BLaER1 treated with 17β-estradiol and CSF1 and Interleukin-3, amounts not matched to agents 10 nM and 100 nM (cell line): ENCODE results near the gene LAS1L.
"Not testable (repeated sequence)": the region's sequence is repeated elsewhere in the genome, so short reads cannot be mapped to it uniquely, and the experiment has no call there.

Source experiments
- H3K27ac ChIP-seq, 11 experiments: shearing (Covaris generic); formaldehyde crosslinking; 2 replicates each; pipeline ENCODE4 v1.8.1; 2022
- H3K27me3 ChIP-seq, 11 experiments: shearing (Covaris generic); formaldehyde crosslinking; 2 replicates each; pipeline ENCODE4 v1.8.1; 2022
- H3K36me3 ChIP-seq, 11 experiments: shearing (Covaris generic); formaldehyde crosslinking; 2 replicates each; pipeline ENCODE4 v1.8.1; 2022
- H3K4me1 ChIP-seq, 10 experiments: shearing (Covaris generic); formaldehyde crosslinking; 2 replicates each; pipeline ENCODE4 v1.8.1; 2022
- H3K4me2 ChIP-seq, 11 experiments: shearing (Covaris generic); formaldehyde crosslinking; 2 replicates each; pipeline ENCODE4 v1.8.1; 2022
- H3K4me3 ChIP-seq, 10 experiments: shearing (Covaris generic); formaldehyde crosslinking; 2 replicates each; pipeline ENCODE4 v1.8.1; 2022
- H3K9ac ChIP-seq, 11 experiments: shearing (Covaris generic); formaldehyde crosslinking; 2 replicates each; pipeline ENCODE4 v1.8.1; 2022
- H3K9me3 ChIP-seq, 11 experiments: shearing (Covaris generic); formaldehyde crosslinking; replicated peaks in 1 of 11; 2 replicates each; pipeline ENCODE4 v1.8.1; 2022
- H4K20me1 ChIP-seq, 11 experiments: shearing (Covaris generic); formaldehyde crosslinking; 2 replicates each; pipeline ENCODE4 v1.8.1; 2022
- Cebpa-rat ChIP-seq, 11 experiments: shearing (Covaris generic); IDR thresholded peaks; 2 replicates each; pipeline ENCODE4 v1.8.1; 2022

The LAS1L gene

DNA sequence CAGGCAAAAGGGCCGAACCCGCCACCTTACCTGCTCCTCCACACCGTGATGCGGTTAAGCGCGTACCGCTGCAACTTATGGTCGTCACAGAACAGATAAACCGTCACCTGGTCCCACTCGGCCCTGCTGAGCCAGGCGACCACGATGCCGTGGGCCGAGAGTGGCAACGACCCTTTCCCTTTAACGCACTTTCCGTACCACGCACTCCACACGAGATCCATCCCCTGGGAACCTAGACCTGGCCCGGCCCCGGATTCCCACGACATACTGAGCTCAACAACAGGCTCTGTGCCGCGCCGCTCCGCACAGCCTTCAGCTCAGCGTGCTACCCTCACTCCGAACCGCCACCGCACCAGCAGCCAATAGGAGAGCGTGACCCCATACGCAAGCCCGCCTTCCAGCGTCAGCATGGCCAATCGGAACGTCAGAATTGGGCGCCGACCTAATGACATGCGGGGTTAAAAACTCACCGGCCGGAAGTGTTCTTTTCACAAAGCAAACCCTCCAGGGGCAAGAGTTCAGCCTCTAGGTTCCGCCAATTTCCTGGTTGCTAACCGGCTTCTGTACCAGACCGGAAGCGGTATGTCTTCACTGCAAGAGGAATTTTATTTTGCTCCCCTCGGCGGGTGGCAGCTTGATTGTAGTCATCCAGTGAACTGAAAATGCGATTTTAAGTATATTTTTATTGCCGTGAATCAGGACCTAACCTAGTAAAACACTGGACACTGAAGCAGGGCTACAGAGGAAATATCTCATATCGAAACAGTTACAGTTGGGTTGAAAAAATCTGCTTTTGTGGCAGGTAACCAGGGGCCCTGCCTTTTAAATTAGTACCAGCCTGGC, at the start of gene LAS1L:
LAS1L (minus strand) TSS at position 338 of the 843 bp plus-strand sequence; CDS start at position 266, 72 bp downstream.
- Histone ChIP-seq H3K9ac (peak within 1 kb of the TSS; percentile 79 to 92 (median 83)), H3K36me3 (peaks cover 20 to 35% (median 28%) of the 10 kb centered on the region in 11 experiments; a peak in 20 of 22 replicates), H3K9me3 (peaks cover 0 to 9% (median 0%) of the 10 kb centered on the region in 11 experiments; a peak in 5 of 22 replicates), H3K27ac (peak within 1 kb of the TSS; percentile 61 to 89 (median 80); a peak in 21 of 22 replicates), H4K20me1 (peaks cover 0 to 40% (median 16%) of the 10 kb centered on the region in 11 experiments; a peak in 16 of 22 replicates), H3K4me3 (peak within 1 kb of the TSS; percentile 74 to 85 (median 80)), H3K27me3 (peaks cover 49 to 81% (median 74%) of the 10 kb centered on the region in 11 experiments; a peak in 21 of 22 replicates), H3K4me2 (peak within 1 kb of the TSS; percentile 78 to 92 (median 86)), H3K4me1 (peaks cover 8 to 16% (median 12%) of the 10 kb centered on the region in 10 experiments; a peak in 17 of 20 replicates)
- TF ChIP-seq Cebpa-rat (IDR thresholded peaks at IDR 0.05): no peak

DNA sequence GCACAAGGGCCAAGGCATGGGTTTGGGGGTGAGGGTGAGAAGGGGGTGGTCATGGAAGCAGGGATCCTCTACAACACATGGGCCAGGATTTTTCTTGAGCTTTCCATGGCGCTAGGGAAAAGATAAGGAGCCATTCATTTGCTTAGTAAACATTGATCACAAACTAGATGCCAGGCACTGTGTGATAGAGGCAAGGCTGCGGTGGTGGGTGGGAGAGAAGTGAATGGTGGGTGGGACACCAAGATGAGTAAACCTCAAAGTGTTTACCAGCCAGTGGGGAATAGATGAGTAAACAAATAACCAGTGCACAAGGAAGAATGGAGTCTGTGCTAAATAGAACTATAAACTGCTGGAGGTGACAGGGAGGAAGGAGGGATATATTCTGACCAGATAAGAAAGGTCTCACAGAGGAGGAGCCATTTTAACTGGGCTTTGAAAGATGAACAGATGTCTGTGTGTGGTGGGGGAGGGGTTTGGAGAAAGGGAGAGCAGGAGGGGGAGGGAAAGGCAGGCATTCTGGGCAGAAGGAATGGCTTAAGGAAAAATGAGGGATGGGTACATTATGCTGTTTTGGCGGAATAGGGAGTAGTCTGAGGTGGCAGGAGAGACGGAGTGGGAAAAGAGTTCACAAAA, 48.0 kb upstream of the LAS1L start:
- peaks cover 0 to 18% (median 7%) of the 10 kb centered on the region in 10 experiments; a peak in 10 of 20 replicates for H3K4me1 ChIP-seq
- no peak for TF ChIP-seq Cebpa-rat (IDR thresholded peaks at IDR 0.05)
- no peaks in the 10 kb centered on the region for H3K9me3 ChIP-seq
- no peaks in the 10 kb centered on the region for H3K36me3 ChIP-seq
- peaks cover 32 to 58% (median 51%) of the 10 kb centered on the region in 11 experiments for H3K27me3 ChIP-seq
- peak overlapping the region in 3 of 11 experiments; percentile 23 to 36 (median 24); a peak in 2 of 22 replicates for H3K27ac ChIP-seq
- no peaks in the 10 kb centered on the region; a peak in 1 of 22 replicates for H4K20me1 ChIP-seq
- H3K4me2 ChIP-seq: peak overlapping the region in 5 of 11 experiments; percentile 16 to 61 (median 32); a peak in 8 of 22 replicates
- H3K9ac ChIP-seq: 0 out of 22 replicates have a peak overlapping the region, but pooled peaks of 1 of the 11 experiments have one; percentile 0
- H3K4me3 ChIP-seq: no peak overlapping the region

DNA sequence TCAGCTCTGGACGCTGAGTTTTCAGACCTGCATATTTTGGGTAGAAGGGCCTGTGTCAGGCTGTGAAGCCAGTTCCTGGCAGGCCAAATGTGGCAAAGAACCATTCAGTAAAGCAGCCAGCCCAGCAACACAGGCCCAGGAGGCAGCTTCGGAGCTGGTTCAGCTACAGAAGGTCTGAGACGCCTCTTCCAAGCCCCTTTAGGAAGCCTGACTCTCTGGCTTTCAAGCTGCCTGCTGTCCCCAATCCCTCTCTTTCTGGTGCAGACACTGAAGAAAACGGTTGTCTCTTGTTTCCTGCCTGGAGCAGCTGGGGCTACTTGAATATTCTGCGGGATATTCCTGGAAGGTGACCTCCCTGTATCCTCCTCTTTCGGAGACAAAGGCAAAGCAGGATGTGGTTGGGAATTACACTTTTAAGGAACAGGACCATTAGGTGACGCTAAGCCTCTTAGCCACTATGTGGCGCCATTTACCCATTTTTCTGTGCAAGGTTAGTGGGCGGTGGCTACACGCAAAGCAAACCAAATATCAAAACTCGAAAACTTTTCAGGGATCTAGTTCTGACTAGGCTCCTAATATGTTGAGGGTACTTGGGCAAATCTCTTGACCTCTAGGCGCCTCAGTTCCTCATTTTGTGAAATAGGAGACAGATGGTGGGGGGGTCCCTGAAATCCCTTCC, 47.2 kb upstream of the LAS1L start:
- Histone ChIP-seq H3K9ac (peak overlapping the region in 7 of 11 experiments; percentile 16 to 54 (median 41); a peak in 7 of 22 replicates), H4K20me1 (no peaks in the 10 kb centered on the region; a peak in 1 of 22 replicates), H3K27ac (peak overlapping the region in 5 of 11 experiments; percentile 24 to 52 (median 41); a peak in 6 of 22 replicates), H3K9me3 (no peaks in the 10 kb centered on the region), H3K4me1 (peaks cover 0 to 11% (median 5%) of the 10 kb centered on the region in 10 experiments; a peak in 9 of 20 replicates), H3K27me3 (peaks cover 39 to 58% (median 52%) of the 10 kb centered on the region in 11 experiments), H3K4me2 (peak overlapping the region in 5 of 11 experiments; percentile 16 to 61 (median 32); a peak in 10 of 22 replicates), H3K4me3 (no peak overlapping the region), H3K36me3 (no peaks in the 10 kb centered on the region)
- TF ChIP-seq Cebpa-rat (IDR thresholded peaks at IDR 0.05): no peak

DNA sequence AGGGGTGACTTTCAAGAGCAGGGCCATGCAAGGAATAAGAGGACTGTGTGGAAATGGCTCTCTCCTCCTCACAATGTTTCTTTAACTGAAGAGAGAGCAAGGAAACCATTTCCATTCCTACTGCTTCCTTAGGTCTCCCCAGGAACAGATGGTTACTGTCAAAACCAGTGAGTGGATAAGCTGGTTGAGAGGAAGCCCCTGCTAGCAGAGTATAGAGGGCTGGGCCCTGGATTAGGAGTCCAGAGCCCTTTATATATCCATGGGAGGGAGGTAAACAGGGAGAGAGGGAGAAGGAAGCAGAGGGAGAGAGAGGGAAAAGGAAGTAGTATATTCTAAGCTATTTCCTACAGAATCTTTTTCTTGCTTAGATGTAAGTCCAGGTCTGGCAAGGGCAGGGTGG, 43.8 kb upstream of the LAS1L start:
- Histone ChIP-seq H3K9me3 (no peaks in the 10 kb centered on the region), H3K27me3 (peaks cover 49 to 83% (median 72%) of the 10 kb centered on the region in 11 experiments), H3K27ac (no peak overlapping the region)

DNA sequence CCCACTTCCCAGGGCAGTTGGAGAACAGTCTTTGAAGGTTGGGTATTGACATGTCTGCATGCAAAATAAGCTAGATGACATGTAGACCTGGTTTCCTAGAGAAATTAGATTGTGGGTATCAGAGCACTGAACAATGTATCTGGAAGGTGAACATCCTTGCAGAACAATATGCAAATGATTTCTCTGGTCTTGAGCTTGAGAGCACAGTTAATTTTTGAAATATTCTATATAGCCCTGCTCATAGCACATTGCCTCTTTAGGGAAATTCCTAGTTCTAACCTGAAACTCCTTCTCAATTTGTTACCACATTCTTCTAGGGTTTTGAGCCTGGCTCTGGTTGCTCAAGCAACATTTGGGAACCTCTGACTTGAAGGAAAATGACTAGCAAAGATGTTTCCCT, 41.6 kb upstream of the LAS1L start:
- no peak overlapping the region for H3K9ac ChIP-seq
- H3K4me2 ChIP-seq: no peak overlapping the region
- no peaks in the 10 kb centered on the region; a peak in 1 of 22 replicates for H4K20me1 ChIP-seq
- H3K4me1 ChIP-seq: no peaks in the 10 kb centered on the region
- H3K36me3 ChIP-seq: no peaks in the 10 kb centered on the region
- no peak for TF ChIP-seq Cebpa-rat (IDR thresholded peaks at IDR 0.05)
- H3K27me3 ChIP-seq: peaks cover 48 to 95% (median 73%) of the 10 kb centered on the region in 11 experiments
- no peak overlapping the region for H3K4me3 ChIP-seq
- no peaks in the 10 kb centered on the region for H3K9me3 ChIP-seq
- H3K27ac ChIP-seq: no peak overlapping the region

More for the DNA sequence above, 43.8 kb upstream of the LAS1L start:
- peaks cover 0 to 11% (median 5%) of the 10 kb centered on the region in 10 experiments; a peak in 9 of 20 replicates for H3K4me1 ChIP-seq
- no peak overlapping the region for H3K4me2 ChIP-seq
- no peaks in the 10 kb centered on the region; a peak in 1 of 22 replicates for H4K20me1 ChIP-seq
- no peaks in the 10 kb centered on the region for H3K36me3 ChIP-seq
- no peak overlapping the region for H3K9ac ChIP-seq
- TF ChIP-seq Cebpa-rat (IDR thresholded peaks at IDR 0.05): no peak
- no peak overlapping the region for H3K4me3 ChIP-seq

DNA sequence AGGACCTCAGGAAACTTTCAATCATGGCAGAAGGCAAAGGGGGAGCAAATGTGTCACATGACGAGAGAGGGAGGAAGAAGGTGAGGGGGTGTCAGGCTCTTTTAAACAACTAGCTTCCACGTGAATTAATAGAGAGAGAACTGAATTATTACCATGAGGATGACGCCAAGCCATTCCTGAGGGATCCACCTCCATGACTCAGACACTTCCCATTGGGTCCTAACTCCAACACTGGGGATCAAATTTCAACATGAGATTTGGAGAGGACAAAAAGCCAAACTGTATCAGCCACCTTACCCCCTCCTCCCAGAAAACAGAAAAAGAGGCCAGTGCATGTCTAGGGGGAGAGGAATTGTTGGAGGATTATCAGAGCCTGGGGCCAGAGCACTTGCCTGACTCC, 40.4 kb upstream of the LAS1L start:
- Histone ChIP-seq H3K27ac (no peak overlapping the region), H3K27me3 (peaks cover 37 to 95% (median 73%) of the 10 kb centered on the region in 11 experiments), H3K9ac (no peak overlapping the region), H3K4me1 (no peaks in the 10 kb centered on the region), H3K36me3 (no peaks in the 10 kb centered on the region), H3K4me2 (no peak overlapping the region), H4K20me1 (no peaks in the 10 kb centered on the region), H3K4me3 (no peak overlapping the region), H3K9me3 (no peaks in the 10 kb centered on the region)
- TF ChIP-seq Cebpa-rat (IDR thresholded peaks at IDR 0.05): no peak

DNA sequence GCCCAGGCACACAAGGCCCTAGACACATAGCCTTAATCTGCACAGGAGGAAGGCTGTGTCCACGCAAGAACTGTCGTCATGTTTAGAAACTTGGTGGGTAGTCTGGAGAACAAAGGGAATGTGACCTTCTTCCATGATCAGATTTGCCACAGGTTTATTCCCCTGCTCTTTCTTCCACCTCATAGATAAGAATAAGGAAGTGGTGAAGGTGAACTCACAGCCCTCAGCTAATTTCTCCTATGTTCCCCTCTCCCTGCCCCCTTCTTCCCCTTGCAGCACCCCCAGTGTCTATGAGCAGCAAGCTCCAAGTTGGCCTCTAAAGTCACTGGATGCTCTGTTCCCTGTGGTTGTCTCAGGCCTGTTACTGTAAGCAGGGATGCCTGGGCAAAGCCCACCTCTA, 39.8 kb upstream of the LAS1L start:
- Histone ChIP-seq H3K36me3 (no peaks in the 10 kb centered on the region), H3K9ac (no peak overlapping the region), H3K4me1 (no peaks in the 10 kb centered on the region), H3K27ac (no peak overlapping the region), H3K4me2 (no peak overlapping the region), H3K4me3 (no peak overlapping the region), H4K20me1 (no peaks in the 10 kb centered on the region), H3K27me3 (peaks cover 34 to 95% (median 73%) of the 10 kb centered on the region in 11 experiments), H3K9me3 (0 out of 22 replicates have a peak, but pooled peaks cover 0 to 5% (median 0%) of the 10 kb centered on the region in 11 experiments)
- TF ChIP-seq Cebpa-rat (IDR thresholded peaks at IDR 0.05): no peak

DNA sequence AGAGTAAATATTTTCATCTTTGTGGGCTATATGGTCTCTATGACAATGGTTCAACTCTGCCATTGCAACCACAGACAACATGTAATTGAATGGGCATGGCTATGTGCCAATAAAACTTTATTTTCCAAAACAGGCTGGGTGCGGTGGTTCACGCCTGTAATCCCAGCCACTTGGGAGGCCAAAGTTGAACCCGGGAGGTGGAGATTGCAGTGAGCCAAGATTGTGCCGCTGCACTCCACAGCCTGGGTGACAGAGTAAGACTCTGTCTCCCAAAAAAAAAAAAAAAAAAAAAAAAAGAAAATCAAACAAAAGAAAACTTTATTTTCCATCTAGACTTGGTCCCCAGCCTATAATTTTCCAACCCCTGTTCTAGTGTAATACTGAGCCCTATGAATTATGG, 38.4 kb upstream of the LAS1L start:
- H3K9ac ChIP-seq: no peak overlapping the region
- no peak overlapping the region for H3K4me2 ChIP-seq
- peaks cover 27 to 95% (median 70%) of the 10 kb centered on the region in 11 experiments for H3K27me3 ChIP-seq

DNA sequence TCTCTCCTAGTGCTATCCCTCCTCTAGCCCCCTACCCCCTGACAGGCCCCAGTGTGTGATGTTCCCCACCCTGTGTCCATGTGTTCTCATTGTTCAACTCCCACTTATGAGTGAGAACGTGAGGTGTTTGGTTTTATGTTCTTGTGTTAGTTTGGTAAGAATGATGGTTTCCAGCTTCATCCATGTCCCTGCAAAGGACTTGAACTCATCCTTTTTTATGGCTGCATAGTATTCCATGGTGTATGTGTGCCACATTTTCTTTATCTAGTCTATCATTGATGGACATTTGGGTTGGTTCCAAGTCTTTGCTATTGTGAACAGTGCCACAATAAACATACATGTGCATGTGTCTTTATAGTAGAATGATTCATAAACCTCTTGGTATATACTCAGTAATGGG, 28.3 kb upstream of the LAS1L start:
- H3K4me1 ChIP-seq, H3K36me3 ChIP-seq, H3K27ac ChIP-seq, H3K9ac ChIP-seq, H3K4me3 ChIP-seq, H3K4me2 ChIP-seq, H4K20me1 ChIP-seq: not testable (repeated sequence)
- Histone ChIP-seq H3K9me3 (peaks cover 0 to 25% (median 4%) of the 10 kb centered on the region in 11 experiments; a peak in 12 of 22 replicates), H3K27me3 (peaks cover 18 to 69% (median 50%) of the 10 kb centered on the region in 11 experiments; a peak in 21 of 22 replicates)

More for the DNA sequence above, 38.4 kb upstream of the LAS1L start:
- Histone ChIP-seq H4K20me1 (no peaks in the 10 kb centered on the region), H3K9me3 (0 out of 22 replicates have a peak, but pooled peaks cover 0 to 12% (median 0%) of the 10 kb centered on the region in 11 experiments), H3K27ac (no peak overlapping the region), H3K36me3 (no peaks in the 10 kb centered on the region), H3K4me1 (no peaks in the 10 kb centered on the region), H3K4me3 (no peak overlapping the region)
- no peak for TF ChIP-seq Cebpa-rat (IDR thresholded peaks at IDR 0.05)
